GM04503 (cell line): Measurements from ENCODE around the gene KCTD2.
A peak's percentile ranks its signal among the peaks of the same experiment; 100 is the strongest.

Experiments
- DNase-seq: peaks from one replicate; pipeline ENCODE4 v3.0.0-alpha.2; 2012; ENCODE audit warnings: low read depth

KCTD2 gene

DNA sequence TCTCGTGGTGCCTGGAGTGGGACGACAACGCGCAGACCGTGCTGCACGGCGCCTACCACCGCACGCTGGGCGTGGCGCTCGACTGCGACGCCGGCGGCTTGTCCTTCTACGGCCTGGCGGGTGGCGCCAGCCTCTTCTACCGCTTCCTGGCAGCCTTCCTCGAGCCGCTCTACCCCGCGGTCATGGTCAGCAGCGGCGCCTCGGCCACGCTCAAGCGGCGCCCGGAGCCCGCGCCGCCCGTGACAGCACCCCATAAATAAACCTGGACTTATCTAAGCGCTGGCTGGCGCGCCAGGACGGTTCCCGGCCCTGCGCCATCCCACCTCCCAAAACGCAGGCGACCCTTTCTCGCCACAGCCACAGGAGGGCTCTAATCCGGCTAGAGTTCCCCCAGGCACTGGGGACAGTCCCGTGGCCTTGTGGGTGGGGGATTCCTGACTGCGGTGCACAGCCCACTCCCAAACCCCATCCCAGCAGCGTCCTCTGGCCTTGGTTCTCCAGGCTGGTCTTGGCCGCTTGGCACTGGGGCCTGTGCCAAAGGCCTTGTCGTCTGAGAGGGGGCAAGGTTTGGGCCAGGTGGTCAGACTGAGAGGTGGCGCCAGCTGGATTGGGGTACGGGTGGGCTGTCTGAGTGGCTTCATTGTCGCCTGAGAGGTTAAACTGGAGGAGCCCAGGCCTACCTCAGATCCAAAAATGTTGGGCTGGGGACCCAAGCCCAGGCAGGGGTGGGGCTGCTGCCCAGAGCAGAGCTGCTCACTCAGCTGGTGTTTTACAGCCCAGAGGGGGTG lies 30.7 kb downstream of the KCTD2 start:
- DNase-seq, result no peak

DNA sequence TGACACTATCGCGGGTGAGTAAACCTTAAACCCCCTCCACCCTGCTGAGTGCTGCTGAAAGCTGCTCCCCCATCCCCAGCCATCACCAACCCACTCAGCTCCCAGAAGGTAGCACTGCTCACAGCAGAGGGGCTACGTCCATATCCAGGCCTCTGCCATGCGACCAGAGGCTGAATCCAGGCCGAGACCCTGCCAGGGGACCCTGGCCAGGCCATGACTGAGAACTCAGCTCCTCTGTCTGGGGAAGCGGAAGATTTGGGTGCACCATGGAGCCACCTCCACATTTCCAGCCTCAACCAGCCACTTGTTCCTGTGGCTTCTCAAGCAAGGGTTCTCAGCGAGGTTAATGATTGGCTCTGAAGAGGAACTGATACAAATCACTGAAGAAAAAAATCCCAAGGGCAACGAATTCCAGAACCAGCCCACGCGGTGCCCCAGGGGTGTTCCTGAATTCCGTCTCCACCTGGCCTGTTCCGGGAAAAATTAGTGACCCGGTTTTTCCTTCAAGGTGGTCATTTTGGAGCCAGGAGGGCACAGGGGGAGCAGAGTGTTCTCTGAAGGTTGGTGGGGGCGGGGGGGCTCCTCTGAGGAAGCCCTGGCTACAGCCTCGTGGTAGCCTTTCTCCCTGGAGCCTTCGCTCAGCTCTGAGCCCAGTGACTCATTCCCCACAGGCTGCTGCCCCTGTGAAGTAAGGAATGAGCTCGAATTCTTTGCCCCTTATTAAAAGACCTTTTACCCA lies 31.4 kb downstream of the KCTD2 start:
- DNase-seq, result no peak

DNA sequence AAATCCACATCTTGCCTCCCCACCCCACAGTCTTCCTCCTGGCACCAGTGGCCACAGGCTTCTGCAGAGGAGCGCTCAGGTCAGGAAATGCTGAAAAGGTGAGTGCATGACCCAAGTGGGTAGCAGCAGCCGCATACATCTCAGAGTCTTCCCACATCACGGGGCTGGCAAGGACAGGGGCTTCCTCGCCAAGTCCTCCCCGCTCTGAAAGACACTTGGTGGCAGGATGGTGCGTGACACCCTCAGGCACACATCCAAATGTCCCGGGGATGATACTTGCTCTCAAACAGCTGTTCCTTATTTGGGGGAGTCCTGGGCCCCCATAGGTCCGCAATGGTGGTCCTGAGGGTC lies 32.0 kb downstream of the KCTD2 start:
- DNase-seq, result no peak

- DNase-seq, result no peak
These were observed 34.9 kb downstream of the KCTD2 start for GRCh38 chr17:75081611-75082540.

DNA sequence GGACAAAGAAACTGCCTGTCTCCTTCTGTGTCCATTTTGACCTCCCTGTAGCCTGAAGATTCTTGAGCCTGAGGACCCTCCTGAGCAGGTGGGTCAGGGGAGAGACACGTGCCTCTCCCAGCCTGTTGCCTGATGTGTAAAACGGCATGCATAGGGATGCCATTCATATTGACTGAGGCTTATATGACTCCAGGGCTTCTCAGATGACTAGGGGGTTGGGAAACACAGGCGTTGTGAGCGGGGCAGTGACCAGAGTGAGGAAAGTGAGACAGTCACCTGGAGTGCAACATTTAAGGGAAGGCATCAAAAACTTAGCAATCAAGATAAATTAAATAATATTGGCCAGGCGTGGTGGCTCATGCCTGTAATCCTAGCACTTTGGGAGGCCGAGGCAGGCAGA lies 35.7 kb downstream of the KCTD2 start:
- DNase-seq, result no peak

- no peak for DNase-seq
These were observed 37.1 kb downstream of the KCTD2 start for GRCh38 chr17:75084039-75084660.

DNA sequence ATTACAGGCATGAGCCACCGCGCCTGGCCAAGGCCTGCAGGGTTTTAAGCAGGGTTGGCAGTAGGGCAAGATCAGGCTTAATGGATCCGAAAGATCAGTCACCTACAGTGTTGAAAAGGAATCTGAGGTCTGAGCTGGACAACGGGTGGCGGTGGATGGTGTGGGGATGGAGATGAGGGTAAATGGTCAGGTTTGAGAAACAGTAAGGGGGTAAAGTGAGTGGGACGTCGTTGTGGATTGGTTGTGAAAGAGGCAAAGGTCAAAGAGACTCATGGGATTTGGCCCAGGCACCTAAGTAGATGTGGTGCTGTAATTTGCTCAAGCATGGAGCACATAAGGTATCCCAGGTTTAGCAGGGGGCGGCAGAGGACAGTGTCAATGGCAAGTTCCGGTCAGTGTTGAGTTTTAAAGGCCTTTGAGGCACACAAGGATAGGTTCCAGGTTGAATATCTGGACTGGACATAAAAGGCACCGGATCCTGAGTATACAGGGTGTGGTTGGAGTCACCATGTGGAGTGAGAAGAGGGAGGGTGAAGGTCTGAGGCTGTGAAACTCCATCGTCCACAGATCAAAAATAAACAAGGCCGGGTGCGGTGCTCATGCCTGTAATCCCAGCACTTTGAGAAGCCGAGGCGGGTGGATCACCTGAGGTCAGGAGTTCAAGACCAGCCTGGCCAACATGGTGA lies 39.6 kb downstream of the KCTD2 start:
- no peak for DNase-seq

GRCh38 chr17:75087182-75087557 lies 40.1 kb downstream of the KCTD2 start:
- no peak for DNase-seq

DNA sequence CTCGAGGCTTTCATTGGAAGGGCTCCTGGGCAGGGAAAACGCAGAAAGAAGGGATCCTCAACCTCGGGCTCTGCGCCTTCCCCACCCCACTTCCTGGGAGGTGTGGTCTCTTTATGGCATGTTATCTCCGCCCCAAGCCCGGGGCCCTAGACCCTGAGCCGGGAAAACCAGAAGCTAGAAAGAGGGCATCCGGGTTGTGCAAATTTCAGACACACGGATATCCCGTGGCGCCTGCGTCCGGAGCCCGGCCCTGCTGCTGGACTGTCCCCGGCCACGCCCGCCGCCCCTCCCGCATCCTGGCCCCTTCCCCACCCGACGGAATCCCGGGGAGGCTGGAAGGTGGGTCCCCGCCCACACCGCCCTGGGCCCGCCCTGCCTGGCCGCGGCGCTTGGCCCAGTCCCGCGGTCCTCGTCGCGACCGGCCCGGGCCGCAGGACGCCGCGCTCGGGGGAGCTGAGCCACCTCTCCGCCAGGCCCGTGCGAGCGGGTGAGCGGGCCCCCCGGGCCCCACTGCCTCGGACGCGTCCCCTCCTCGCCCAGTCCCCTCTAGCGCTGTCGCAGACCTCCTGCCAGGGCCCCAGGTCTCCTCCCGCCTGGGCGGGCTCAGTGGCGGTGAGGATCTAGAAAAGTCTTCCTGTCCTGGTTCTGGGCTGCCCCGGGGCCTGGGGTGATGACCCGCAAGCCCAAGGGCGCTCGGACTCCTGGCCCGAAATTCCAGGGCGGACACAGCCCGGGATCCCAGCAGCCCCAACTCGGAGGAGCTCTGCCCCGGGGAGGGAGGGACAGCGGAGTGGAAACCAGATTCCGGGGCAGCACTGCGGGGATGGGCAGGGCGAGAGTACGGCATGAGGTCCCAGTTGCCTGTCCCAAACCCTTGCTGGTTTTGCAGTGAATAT lies 40.8 kb downstream of the KCTD2 start, which contains the start of gene SLC16A5:
Gene SLC16A5 (plus strand): TSS at position 397 of the 896 bp plus-strand sequence. CDS start 5,683 bp downstream, outside the sequence.
- DNase-seq, result peak; percentile 76

- DNase-seq, result no peak
These were observed 41.7 kb downstream of the KCTD2 start for GRCh38 chr17:75088465-75089417.

DNA sequence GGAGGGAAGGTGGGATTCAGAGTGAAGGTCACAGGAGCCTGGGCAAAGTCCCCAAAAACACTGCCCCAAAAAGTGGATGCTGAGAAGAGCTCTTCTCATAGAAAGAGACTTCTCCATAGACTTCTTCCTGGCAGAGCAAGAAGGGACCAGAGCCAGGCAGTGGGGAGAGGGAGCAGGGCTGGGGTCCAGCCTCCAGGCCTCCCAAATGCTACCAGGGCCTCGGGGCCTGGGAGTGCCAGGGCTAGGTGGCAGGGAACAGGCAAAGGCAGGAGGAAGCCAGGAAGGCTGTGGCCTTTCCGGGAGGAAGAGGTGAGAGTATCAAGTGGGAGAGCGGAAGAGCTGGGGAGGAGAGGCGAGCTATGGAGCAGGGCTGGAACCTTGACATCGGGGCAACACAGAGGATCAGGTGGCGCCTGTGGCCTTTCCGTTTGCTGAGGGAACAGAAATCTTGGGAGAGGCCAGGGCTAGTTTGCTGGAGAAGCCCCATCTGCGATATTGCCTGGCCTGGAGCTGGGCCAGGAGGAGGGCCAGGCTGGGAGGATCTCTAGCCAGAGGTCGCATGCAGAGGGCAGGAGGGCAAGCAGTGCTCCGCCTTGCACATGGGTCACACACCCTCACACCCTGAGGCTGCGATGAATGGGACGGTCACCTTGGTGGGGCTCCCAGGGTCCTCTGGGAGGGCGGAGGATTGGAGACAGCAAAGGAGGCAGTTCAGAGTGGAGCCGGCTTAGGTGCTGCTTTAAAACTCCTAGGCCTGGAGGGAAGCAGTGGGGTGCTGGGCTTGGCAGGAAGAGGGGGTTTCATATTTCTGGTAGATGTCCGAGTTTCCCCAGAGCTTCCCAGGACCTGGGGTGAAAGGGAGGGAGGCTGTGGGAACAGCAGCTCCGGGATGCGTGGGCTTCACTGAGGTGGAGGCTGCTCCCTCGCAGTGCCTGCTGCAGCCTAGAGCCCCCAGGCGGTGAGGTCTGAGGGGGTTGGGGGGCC lies 44.1 kb downstream of the KCTD2 start:
- DNase-seq, result no peak

- DNase-seq, result no peak
These were observed 44.9 kb downstream of the KCTD2 start for GRCh38 chr17:75091855-75092327.

DNA sequence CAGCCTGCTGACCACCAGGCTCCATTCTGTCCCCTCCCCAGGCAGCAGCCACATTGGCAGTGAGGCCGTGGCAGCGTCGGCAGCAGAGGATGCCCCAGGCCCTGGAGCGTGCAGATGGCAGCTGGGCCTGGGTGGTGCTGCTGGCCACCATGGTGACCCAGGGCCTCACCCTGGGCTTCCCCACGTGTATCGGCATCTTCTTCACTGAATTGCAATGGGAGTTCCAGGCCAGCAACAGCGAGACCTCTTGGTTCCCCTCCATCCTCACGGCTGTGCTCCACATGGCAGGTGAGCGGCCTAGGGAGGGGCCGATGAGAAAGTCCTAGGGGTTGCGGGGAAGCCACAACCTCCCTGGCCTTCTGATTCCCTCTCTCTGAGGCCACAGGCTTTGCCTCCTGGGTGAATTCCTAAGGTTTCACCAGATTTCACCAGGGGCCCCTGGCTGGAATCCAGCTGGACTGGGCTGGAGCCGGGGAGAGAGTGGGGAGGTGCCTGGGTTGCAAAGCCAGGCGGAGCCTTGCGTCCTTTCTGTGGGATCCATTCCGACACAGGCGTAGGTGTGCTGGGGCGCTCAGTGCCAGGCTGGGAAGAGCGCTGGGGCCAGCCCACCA lies 46.6 kb downstream of the KCTD2 start:
- DNase-seq, result no peak

GRCh38 chr17:75094871-75095399 lies 47.9 kb downstream of the KCTD2 start:
- no peak for DNase-seq

DNA sequence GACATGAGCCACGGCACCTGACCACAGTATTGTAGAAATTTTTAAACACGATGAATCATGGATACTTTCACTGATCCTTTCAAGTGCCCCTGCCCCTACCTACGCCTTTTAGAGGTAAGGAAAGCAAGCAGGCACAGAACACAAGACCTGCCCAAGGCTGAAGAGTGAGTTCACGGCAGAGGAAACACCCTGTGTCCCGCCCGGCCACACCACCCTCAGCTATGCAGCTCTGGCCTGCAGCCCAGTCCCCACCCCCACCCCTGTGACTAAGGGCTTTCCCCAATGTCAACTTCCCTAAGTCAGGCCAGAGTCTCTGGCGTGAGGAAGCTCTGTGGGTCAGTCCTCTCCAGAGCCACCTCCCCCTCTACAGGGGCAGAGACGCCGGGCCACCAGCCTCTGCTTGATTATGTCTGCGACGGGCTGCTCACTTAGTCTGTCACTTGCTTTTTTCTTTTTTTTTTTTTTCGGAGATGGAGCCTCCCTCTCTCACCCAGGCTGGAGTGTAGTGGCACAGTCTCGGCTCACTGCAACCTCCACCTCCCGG lies 49.1 kb downstream of the KCTD2 start:
- DNase-seq, result no peak

DNA sequence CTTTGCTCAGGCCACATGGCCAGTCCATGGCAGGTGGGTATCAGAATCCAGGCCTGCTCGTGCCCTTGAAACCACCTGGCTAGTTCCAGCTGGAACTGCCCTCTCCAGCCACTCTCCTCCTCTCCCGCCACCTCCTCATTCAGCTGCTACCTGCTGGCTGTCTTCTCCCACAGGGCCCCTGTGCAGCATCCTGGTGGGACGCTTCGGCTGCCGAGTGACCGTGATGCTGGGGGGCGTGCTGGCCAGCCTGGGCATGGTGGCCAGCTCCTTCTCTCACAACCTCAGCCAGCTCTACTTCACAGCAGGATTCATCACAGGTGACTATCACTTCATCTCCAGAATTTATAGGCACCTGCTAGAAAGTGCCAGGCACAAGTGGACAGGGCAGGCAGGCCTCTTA lies 50.8 kb downstream of the KCTD2 start:
- DNase-seq, result no peak

DNA sequence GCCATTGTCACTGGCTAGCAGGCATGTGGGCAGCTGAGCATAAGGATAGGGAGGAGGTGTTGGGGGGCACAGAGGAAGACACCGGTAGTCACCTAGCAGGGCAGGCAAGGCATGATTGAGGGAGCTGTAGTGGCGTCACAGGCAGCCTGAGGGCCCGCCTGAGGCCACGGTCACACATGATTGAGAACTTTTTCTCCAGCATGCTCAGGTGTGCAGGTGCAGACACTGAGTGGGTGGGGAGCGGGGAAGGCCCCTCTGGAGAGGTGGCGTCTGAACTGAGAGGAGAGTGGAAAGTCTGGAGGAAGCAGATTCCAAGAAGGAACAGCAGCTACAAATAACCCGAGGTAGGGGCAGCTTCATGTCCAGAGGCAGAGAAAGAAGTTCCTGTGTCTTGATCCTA lies 51.8 kb downstream of the KCTD2 start:
- no peak for DNase-seq
